ENCODE measurements around the gene CDK2.

DNA sequence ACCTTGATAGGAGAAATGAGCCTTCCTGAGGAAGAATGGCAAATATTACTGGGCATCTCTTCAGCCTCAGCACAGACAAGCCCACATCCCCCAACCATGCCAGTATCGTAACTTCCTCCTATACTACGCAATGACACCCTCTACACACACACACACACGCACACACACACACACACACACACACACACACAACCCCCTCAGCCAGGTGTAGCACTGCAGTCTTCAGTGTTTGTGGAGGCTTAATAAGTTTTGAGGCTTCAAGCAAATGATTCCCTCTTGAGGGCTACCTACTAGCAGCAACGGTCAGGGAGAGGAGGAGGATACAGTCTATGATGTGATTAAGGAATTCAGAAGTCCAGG is 34.1 kb upstream of the CDK2 start:
- TF ChIP-seq, protein P1, sequence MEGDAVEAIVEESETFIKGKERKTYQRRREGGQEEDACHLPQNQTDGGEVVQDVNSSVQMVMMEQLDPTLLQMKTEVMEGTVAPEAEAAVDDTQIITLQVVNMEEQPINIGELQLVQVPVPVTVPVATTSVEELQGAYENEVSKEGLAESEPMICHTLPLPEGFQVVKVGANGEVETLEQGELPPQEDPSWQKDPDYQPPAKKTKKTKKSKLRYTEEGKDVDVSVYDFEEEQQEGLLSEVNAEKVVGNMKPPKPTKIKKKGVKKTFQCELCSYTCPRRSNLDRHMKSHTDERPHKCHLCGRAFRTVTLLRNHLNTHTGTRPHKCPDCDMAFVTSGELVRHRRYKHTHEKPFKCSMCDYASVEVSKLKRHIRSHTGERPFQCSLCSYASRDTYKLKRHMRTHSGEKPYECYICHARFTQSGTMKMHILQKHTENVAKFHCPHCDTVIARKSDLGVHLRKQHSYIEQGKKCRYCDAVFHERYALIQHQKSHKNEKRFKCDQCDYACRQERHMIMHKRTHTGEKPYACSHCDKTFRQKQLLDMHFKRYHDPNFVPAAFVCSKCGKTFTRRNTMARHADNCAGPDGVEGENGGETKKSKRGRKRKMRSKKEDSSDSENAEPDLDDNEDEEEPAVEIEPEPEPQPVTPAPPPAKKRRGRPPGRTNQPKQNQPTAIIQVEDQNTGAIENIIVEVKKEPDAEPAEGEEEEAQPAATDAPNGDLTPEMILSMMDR (conservative IDR thresholded peaks at IDR 0.05; ENCODE audit: low read depth, low read length) = no peak
- TF ChIP-seq RAD21 (IDR thresholded peaks at IDR 0.05; ENCODE audit: low read length) (no peak), CEBPB (IDR thresholded peaks at IDR 0.05; ENCODE audit: low read depth, low read length) (no peak), POLR2A (IDR thresholded peaks at IDR 0.05; ENCODE audit: low read depth, low read length) (no peak), MAZ (IDR thresholded peaks at IDR 0.05; ENCODE audit: borderline replicate concordance, low read depth, low read length) (no peak)
- TF ChIP-seq, protein P2, sequence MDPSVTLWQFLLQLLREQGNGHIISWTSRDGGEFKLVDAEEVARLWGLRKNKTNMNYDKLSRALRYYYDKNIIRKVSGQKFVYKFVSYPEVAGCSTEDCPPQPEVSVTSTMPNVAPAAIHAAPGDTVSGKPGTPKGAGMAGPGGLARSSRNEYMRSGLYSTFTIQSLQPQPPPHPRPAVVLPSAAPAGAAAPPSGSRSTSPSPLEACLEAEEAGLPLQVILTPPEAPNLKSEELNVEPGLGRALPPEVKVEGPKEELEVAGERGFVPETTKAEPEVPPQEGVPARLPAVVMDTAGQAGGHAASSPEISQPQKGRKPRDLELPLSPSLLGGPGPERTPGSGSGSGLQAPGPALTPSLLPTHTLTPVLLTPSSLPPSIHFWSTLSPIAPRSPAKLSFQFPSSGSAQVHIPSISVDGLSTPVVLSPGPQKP (IDR thresholded peaks at IDR 0.05; ENCODE audit: borderline replicate concordance, low read depth, low read length) = no peak
